Memory B cell (primary cell): ENCODE data around the gene RILPL2.
"Not testable (repeated sequence)": the region's sequence is repeated elsewhere in the genome, so short reads cannot be mapped to it uniquely, and the experiment has no call there.

Experiments used
- ATAC-seq: fragments of 150-1000 bp; cut with Tn5 transposase; 2 replicates; pipeline ENCODE4 v1.10.0; 2021; ENCODE audit warnings: low read depth, mild to moderate bottlenecking, moderate library complexity
- DNase-seq, 2 donors: peaks; one replicate each; pipeline ENCODE4 v3.0.0; 2022; ENCODE audit warnings: low spot score in 2 of 2
- H3K27ac Mint-ChIP-seq: one replicate; pipeline ENCODE4 v1.8.0; 2022; ENCODE audit warnings: mild to moderate bottlenecking, moderate library complexity, mixed read lengths
- H3K27me3 Mint-ChIP-seq: one replicate; pipeline ENCODE4 v1.8.0; 2022; ENCODE audit warnings: mixed read lengths
- H3K36me3 Mint-ChIP-seq: one replicate; pipeline ENCODE4 v1.8.0; 2022; ENCODE audit warnings: mild to moderate bottlenecking, mixed read lengths
- H3K4me1 Mint-ChIP-seq: one replicate; pipeline ENCODE4 v1.8.0; 2022; ENCODE audit warnings: mixed read lengths
- H3K4me3 Mint-ChIP-seq: one replicate; pipeline ENCODE4 v1.8.0; 2022; ENCODE audit warnings: mild to moderate bottlenecking, moderate library complexity, mixed read lengths
- H3K9me3 Mint-ChIP-seq: one replicate; pipeline ENCODE4 v1.8.0; 2022; ENCODE audit warnings: mixed read lengths

Gene RILPL2

DNA sequence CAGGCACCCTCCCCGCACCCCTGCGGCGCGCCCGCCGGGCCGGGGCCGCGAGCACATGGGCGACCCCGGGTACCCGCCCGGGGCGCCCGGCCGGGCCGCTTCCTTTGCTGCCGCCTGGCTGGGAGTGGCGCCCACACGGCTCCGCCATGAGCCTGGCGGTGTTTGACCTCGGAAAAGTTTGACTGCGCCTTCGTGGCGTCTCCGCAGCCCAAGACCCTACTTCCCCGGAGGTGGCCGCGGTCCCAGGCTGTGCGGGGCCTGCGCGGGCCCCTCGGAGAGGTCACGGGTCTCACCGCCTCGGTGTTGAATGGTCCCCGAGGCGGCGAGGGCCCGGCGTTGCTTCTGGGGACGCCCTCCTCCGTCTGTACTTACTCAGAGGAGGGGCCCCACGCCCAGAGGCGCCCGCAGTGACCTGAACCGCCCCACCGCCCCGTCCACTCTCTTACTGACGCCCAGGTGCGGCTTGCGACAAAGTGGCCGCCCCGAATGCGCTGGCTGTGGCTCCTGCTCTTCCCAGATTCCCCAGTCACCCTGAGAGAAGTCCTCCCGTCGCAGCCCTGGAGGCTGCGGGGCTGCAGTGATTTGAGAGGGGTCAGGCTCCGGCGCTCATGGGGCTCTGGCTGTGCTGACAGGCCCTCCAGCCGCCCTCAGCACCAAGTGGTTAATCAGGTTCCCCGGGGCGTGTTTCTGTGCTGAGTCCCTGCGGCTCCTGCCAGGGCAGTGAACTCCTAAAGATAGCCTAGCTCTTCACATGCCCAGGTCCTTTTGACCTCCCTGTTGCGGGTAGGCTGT, 46.7 kb downstream of the RILPL2 start:
- Mint-ChIP-seq H3K4me1 (peaks cover 20% of the 10 kb centered on the region), H3K4me3 (peak overlapping the region; percentile 86), H3K9me3 (no peaks in the 10 kb centered on the region), H3K27me3 (no peaks in the 10 kb centered on the region), H3K36me3 (peaks cover 9% of the 10 kb centered on the region), H3K27ac (peak overlapping the region; percentile 87)
- DNase-seq (peak; percentile 11 to 43), ATAC-seq (peak; percentile 19)

DNA sequence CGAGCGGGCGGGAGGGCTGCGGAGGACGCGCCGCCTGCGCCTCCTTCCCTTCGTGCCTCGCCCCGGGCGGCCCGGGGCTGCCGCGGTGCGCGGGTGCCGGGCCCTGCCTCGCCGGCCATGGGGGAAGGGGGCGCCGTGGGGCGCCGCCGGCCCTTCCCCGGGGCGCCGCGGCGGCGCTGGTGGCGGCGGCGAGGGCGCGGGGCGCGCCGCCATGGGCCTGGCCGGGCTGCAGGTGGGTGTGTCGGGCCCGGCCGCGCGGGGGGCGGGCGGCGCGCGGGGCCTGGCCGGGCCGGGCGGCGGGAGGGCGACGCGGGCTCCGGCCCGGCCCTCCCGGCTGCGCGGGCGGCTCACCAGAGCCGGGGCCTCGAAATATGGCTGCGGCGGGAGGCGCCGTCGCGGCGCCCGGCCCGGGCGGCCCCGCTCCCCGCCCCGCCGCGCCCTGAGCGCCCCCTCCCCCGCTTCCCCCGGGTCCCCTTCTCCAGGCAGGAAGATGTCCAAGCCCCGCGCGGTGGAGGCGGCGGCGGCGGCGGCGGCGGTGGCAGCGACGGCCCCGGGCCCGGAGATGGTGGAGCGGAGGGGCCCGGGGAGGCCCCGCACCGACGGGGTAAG, 47.4 kb downstream of the RILPL2 start:
- Mint-ChIP-seq H3K36me3 (peaks cover 7% of the 10 kb centered on the region), H3K9me3 (no peaks in the 10 kb centered on the region), H3K27ac (no peak overlapping the region), H3K4me3 (no peak overlapping the region), H3K4me1 (peaks cover 20% of the 10 kb centered on the region), H3K27me3 (no peaks in the 10 kb centered on the region)
- ATAC-seq (peak; percentile 55), DNase-seq (no peak)

DNA sequence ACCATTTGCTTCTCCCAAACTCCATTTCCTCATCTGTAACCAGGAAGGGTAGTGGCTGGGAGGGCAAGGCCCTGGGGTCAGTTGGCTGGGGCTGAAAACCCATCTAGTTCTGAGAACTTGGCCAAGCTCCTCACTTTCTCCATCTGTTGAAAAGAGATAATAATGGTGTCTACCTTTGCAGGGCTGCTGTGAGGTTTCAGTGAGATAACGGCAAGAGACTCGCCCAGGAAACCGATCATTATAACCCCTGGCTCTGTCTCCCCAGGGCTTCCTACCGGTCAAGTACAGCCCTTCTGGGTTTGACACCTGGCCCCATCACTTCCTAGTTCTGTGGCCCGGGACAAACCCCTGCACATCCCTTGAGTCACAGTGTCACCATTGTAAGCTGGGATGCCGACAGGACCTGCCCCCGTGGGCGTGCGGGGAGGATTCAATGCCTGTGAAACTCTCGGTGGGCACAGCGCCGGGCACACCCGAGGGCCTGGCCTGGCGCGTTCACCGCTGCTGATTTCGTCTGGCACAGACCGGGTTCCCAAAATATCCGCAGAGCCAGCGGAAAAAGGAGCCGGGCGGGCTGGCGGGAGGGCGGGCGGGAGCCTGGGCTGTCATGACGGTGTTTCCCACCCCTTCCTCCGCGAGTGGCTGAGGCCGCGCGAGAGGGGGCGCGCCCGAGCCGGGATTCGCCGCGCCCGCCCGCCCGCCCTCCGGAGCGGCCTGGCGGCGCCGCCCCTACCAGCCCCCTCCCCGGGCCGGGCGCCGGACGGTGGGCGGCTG, 48.1 kb downstream of the RILPL2 start:
- Mint-ChIP-seq H3K36me3 (peaks cover 7% of the 10 kb centered on the region), H3K27ac (peak overlapping the region; percentile 82), H3K4me1 (peaks cover 23% of the 10 kb centered on the region), H3K27me3 (no peaks in the 10 kb centered on the region), H3K4me3 (peak overlapping the region; percentile 86), H3K9me3 (no peaks in the 10 kb centered on the region)
- ATAC-seq (peak; percentile 65), DNase-seq (peak; percentile 71 to 75)

DNA sequence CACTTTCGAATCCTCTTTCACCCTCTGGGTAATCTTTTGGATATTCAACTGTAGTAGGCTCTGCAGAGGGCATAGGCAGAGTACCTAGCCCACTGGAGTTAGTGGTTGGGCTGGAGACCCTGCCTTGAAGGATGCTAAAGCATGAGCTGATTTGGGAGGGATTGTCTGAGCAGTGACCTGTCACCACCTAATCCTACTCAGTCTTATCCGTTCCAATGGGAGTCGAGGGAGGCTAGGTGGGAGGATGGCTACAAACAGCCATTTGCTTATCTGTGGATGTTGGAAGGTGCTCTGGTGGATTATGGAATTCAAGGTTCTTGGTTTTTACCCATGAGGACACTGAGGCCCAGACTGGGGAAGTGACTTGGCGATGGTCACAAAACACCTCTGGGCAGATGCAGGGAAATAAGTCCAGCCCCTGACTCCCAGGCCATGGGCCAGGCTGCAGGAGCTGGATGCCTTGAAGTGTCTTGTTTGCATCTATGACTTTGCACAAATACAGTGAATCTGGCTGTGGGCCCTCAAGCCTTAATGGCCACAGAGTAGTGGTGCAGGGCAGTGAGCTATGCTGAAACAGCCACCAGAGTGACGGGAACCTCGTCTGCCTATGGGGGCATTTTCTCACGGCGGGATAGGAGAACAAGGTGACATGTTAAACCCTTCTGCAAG, 48.8 kb downstream of the RILPL2 start:
- Mint-ChIP-seq H3K4me1 (peaks cover 23% of the 10 kb centered on the region), H3K27me3 (no peaks in the 10 kb centered on the region), H3K4me3 (peak overlapping the region; percentile 86), H3K9me3 (no peaks in the 10 kb centered on the region), H3K36me3 (peaks cover 3% of the 10 kb centered on the region), H3K27ac (peak overlapping the region; percentile 82)
- no peak for DNase-seq
- no peak for ATAC-seq

DNA sequence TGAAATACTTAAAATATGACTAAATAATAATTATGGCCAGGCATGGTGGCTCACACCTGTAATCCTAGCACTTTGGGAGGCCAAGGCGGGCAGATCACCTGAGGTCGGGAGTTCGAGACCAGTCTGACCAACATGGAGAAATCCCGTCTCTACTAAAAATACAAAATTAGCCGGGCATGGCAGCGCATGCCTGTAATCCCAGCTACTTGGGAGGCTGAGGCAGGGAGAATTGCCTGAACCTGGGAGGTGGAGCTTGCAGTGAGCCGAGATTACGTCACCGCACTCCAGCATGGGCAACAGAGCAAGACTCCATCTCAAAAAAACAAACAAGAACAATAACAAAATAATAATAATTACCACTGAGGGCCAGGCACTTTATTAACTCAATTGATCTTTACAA, 50.9 kb downstream of the RILPL2 start:
- not testable (repeated sequence) for H3K27me3 Mint-ChIP-seq, H3K4me3 Mint-ChIP-seq, H3K27ac Mint-ChIP-seq, H3K36me3 Mint-ChIP-seq, H3K9me3 Mint-ChIP-seq, DNase-seq, ATAC-seq
- H3K4me1 Mint-ChIP-seq = peaks cover 19% of the 10 kb centered on the region

DNA sequence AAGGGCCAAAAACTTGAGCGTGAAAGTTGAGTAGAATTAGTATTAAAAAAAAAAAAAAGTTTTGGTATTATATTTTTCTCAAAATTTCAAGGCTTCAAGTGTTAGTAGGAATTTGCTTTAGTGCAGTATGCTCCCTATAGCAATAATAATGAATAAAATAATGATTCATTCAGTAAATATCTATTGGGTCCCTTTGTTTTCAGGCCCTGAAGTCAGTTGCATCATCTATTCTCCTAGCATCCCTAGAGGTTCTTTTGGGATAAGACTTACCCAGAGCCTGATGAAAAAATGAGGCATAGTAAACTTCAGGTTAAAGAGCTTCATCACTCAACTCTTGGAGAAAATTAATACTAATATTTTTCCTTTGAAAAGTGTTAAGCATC, 51.5 kb downstream of the RILPL2 start:
- Mint-ChIP-seq H3K4me1 (peaks cover 14% of the 10 kb centered on the region), H3K36me3 (no peaks in the 10 kb centered on the region), H3K4me3 (peak overlapping the region; percentile 96), H3K9me3 (no peaks in the 10 kb centered on the region), H3K27ac (no peak overlapping the region), H3K27me3 (no peaks in the 10 kb centered on the region)
- DNase-seq (no peak), ATAC-seq (no peak)

DNA sequence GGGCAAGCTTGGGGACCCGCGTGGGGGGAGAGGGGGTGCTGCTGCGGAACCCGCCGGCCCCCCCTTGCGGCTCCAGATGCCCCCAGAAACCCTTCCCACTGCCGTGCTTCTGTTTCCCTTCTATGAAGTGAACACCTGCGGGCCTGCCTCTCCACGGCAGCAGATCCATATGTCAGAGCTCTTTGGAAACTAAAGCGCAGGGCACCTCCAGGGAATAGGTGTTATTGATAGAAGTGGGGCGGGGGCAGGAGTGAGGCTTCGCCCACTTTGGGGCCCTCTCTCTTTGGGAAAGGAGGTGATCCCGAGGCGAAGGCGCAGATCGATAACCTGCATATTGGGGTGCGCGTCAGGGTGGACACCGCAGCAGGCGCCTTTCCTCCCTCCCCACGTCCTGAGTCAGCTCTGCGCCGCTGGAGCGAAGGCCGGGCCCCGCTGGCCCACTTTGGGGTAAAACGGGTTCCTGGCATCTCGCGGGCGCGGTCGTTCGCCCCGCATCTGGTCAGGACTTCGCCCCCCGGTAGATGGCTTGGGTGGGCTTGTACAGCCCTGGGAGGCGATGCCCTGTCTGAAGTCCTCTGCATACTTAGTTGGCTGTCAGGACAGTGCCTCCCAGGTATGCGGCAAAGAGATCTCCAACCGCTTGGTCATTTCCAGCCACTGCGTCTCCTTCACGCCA, 52.0 kb downstream of the RILPL2 start:
- Mint-ChIP-seq H3K27me3 (no peaks in the 10 kb centered on the region), H3K4me3 (peak overlapping the region; percentile 96), H3K27ac (peak overlapping the region; percentile 73), H3K4me1 (peaks cover 14% of the 10 kb centered on the region), H3K9me3 (no peaks in the 10 kb centered on the region), H3K36me3 (no peaks in the 10 kb centered on the region)
- peak in 1 of 2 donors; percentile 19 for DNase-seq
- peak; percentile 2 for ATAC-seq

DNA sequence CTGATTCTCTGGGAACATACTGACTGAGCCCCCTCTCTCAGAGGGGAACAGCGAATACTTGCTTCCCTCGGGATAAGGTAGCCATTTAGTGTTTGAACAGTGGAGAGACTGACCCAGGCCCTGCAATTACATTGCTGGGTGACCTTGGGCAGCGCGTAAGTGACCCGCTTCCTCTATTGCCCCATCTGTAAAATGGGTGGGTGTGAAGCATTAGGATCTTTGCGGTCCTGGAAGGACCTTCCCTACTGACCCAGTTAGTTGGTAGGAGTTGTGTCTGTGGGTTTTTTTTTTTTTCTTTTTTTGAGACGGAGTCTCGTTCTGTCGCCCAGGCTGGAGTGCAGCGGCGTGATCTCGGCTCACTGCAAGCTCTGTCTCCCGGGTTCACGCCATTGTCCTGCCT, 53.8 kb downstream of the RILPL2 start:
- Mint-ChIP-seq H3K4me1 (peaks cover 8% of the 10 kb centered on the region), H3K27ac (peak overlapping the region; percentile 28), H3K36me3 (no peaks in the 10 kb centered on the region), H3K27me3 (no peaks in the 10 kb centered on the region), H3K4me3 (peak overlapping the region; percentile 67), H3K9me3 (no peaks in the 10 kb centered on the region)
- ATAC-seq = no peak
- no peak for DNase-seq

DNA sequence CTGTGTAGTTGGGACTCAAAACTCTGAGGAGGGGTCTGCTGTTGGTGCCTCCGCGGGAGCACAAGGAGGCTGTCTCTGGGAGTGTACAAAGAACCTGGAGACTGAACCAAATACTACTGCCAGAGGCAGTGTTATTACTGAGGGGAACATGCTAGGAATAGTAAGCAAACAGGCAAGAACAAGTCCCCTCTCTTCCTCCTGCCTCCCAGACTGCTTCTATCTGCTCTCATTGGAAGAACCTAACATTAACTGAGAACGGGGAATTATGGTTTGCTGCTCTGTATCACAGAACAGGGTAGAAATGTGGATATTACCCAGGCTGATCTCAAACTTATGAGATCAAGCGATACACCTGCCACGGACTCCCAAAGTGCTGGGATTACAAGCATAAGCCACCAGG, 57.1 kb downstream of the RILPL2 start:
- ATAC-seq (no peak), DNase-seq (no peak)
- no peaks in the 10 kb centered on the region for H3K36me3 Mint-ChIP-seq
- no peak overlapping the region for H3K4me3 Mint-ChIP-seq
- no peaks in the 10 kb centered on the region for H3K9me3 Mint-ChIP-seq
- H3K27ac Mint-ChIP-seq = no peak overlapping the region
- H3K4me1 Mint-ChIP-seq = peaks cover 2% of the 10 kb centered on the region
- H3K27me3 Mint-ChIP-seq = no peaks in the 10 kb centered on the region

DNA sequence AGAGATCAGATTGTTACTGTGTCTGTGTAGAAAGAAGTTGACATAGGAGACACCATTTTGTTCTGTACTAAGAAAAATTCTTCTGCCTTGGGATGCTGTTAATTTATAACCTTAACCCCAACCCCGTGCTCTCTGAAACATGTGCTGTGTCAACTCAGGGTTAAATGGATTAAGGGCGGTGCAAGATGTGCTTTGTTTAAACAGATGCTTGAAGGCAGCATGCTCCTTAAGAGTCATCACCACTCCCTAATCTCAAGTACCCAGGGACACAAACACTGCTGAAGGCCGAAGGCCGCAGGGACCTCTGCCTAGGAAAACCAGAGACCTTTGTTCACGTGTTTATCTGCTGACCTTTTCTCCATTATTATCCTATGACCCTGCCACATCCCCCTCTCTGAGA, 64.1 kb downstream of the RILPL2 start:
- H3K4me3 Mint-ChIP-seq, H3K36me3 Mint-ChIP-seq, H3K9me3 Mint-ChIP-seq, DNase-seq, ATAC-seq, H3K27me3 Mint-ChIP-seq, H3K4me1 Mint-ChIP-seq, H3K27ac Mint-ChIP-seq: not testable (repeated sequence)

DNA sequence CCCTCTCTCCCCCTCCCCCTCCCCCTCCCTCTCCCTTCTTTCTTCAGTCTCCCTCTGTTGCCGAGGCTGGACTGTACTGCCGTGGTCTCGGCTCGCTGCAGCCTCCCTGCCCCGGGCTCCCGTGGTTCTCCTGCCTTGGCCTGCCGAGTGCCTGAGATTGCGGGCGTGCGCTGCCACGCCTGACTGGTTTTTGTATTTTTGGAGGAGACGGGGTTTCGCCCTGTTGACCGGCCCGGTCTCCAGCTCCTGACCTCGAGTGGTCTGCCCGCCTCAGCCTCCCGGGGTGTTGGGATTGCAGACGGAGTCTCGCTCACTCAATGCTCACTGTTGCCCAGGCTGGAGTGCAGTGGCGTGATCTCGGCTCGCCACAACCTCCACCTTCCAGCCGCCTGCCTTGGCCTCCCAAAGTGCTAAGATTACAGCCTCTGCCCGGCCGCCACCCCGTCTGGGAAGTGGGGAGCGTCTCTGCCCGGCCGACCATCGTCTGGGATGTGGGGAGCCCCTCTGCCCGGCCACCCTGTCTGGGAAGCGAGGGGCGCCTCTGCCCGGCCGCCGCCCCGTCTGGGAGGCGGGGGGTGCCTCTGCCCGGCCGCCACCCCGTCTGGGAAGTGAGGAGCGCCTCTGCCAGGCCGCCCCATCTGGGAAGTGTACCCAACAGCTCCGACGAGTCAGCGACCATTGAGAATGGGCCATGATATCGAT, 64.7 kb downstream of the RILPL2 start:
- not testable (repeated sequence) for H3K36me3 Mint-ChIP-seq, H3K27me3 Mint-ChIP-seq, DNase-seq, H3K4me1 Mint-ChIP-seq, ATAC-seq, H3K9me3 Mint-ChIP-seq, H3K4me3 Mint-ChIP-seq, H3K27ac Mint-ChIP-seq

DNA sequence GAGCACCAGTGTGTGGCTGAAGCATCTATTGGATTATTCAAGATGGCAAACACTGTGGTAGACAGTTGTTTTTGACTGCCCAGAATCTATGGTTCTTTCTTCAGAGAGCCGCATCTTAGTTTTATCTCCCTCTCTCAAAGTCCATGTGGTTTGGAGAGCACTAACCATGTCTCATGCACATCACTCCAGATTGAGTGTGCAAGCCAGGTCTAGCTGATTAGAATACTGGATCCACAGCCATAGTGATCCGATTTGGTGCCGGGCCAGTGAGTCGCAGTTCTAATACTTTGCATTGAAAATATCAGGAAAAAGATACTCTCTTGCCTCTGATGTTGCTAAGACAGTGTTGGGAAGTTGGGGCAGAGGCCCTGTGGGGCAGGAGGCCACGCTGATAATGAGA, 67.3 kb downstream of the RILPL2 start:
- DNase-seq (no peak), ATAC-seq (no peak)
- Mint-ChIP-seq H3K36me3 (no peaks in the 10 kb centered on the region), H3K9me3 (no peaks in the 10 kb centered on the region), H3K27me3 (no peaks in the 10 kb centered on the region), H3K4me1 (peaks cover 2% of the 10 kb centered on the region), H3K27ac (no peak overlapping the region), H3K4me3 (no peak overlapping the region)

DNA sequence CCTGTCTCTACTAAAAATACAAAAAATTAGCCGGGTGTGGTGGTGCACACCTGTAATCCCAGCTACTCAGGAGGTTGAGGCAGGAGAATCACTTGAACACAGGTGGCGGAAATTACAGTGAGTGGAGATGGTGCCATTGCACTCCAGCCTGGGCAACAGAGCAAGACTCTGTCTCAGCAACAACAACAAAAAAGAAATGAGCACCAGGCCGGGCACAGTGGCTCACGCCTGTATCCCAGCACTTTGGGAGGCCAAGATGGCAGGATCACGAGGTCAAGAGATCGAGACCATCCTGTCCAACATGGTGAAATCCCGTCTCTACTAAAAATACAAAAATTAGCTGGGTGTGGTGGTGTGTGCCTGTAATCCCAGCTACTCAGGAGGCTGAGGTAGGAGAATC, 68.1 kb downstream of the RILPL2 start:
- not testable (repeated sequence) for H3K9me3 Mint-ChIP-seq, H3K4me1 Mint-ChIP-seq, H3K36me3 Mint-ChIP-seq, H3K4me3 Mint-ChIP-seq, H3K27me3 Mint-ChIP-seq, DNase-seq, ATAC-seq
- H3K27ac Mint-ChIP-seq = peak overlapping the region; percentile 45
